SH-SY5Y (cell line): ENCODE results near the gene MRPL32.

ENCODE experiments used
- GATA2 ChIP-seq: IDR thresholded peaks from 2 replicates; pipeline ENCODE4 v1.6.1; 2011; ENCODE audit warnings: mild to moderate bottlenecking, low read depth, low read length
- GATA3 ChIP-seq: IDR thresholded peaks from 2 replicates; pipeline ENCODE4 v1.6.1; 2011; ENCODE audit warnings: low read depth, mild to moderate bottlenecking, low read length, moderate library complexity

DNA sequence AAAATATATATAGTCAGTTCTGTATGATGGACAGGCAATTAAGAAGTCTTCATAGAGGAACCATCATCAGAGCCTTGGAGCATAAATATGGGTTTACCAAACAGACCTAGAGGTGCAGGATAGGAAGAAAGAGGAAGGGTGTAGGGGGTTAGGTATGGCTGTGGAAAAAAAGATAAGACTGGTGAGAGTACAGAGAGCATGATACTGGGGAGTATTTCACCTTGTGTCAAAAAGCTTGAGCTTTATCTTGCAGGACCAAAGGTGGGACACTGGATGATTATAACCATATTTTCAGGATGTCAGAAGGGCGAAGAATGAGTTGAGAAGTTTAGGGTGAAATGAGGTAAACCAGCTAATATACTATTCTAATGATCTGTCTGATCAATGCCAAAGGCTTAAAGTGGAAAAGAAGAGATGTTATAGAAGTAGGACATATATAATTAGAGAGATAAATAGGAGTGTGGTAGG is 54.6 kb downstream of the MRPL32 start:
- TF ChIP-seq GATA2 = no peak
- TF ChIP-seq GATA3 = no peak
